Fibroblast of skin of scalp (primary cell): Measurements from ENCODE around the gene SUMO1. TPM values are rescaled to one million over a fixed set of nuclear protein-coding genes. Genes with fewer than 3 reads are reported as not detected.
"Not testable (repeated sequence)": the region's sequence is repeated elsewhere in the genome, so short reads cannot be mapped to it uniquely, and the experiment has no call there.

Experiments
- DNase-seq: peaks from one replicate; pipeline ENCODE4 v3.0.0-alpha.2; 2013
- polyA plus RNA-seq, 2 experiments: library from polyadenylated mRNA; unstranded; fragments of 120-200 nt; gene quantifications; one replicate each; pipeline ENCODE4 v1.2.1, GENCODE V29; 2013; ENCODE audit not compliant: insufficient read length in 2 of 2

Gene SUMO1
- 148 TPM for polyA plus RNA-seq (2013, experiment 1 of 2; ENCODE audit: insufficient read length)
- polyA plus RNA-seq (2013, experiment 2 of 2; ENCODE audit: insufficient read length) = 148 TPM

DNA sequence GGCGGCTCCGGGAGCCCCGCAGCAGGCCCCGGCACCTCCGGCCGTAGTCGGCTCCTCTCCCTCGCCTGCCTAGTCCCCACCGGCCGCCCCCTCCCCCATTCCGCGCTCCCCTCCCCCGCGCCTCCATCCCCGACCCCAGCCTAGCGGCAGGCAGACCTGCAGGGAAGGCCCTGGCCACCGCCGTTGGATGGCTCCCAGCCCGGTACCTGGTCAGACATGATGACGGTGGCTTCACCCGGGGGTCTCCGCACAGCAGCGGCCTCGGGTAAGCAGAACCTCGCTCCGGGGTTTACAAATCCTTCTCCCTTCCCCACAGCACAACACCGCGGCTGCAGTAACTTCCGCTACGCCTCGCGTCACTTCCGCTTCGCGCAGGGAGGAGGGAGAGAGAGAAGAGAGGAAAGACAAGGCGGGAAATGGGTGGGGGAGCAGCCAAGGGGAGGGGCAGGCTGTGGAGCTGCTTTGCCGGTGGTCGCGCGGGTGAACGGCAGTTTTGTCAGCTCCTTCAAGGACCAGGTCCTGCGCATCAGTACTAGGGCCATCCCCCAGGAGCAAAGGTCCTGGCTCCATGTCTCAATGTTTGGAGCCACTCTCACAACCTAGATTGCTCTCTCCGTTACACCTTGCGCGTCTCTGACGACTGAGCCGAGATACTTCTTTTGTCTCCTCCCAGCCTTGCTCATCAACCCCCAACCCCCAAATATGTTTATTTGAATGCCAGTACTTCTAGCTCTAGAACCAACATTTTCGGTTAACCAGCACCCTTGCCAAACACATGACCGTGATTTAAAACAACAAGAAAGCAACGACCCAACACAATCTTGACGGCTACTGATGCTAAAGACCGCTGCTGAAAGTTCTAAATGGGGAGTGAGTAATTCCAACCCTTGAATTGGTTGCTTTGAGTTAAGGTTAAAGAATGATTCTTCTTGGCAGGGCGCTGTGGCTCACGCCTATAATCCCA, at the start of gene SUMO1:
Gene SUMO1 (minus strand): TSS at position 364 of the 964 bp plus-strand sequence. CDS start 146 bp downstream, at position 218.
- peak; percentile 92 for DNase-seq

DNA sequence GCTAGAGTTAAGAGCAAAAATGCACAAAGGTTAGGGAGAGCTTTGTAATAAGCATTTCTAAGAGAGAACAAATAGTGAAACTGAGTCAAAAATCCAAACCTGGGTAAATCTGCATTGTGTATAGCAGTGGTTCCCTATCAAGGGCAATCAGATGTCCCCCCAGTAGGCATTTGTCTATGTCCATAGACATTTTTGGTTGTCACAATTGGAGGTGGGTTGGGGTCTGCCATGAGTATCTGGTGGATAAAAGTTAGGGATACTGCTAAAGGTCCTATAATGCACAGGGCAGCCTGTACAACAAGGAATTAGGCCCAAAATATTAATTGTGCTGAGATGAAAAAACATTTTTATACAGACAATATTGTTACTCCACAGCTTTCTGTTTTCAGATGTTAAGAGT, 48.2 kb upstream of the SUMO1 start:
- no peak for DNase-seq

DNA sequence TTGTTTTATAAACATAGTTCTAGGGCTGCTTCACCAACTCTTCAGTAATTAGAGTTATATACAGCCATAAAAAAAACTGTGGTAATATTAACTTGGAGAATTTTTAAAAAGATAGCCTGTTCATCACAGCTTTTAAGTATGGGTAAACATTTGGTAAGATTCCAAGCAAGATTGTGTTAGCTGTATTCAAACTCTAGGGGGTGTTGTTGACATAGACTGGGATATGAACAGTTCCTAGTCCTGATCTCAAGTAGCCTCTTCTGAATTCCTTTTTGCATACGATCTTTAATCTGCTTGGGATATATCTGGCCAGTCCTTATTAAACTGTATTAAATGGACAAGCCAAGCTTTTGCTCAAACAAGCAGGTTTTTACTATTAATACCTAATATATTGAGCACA, 40.5 kb upstream of the SUMO1 start:
- peak; percentile 66 for DNase-seq

DNA sequence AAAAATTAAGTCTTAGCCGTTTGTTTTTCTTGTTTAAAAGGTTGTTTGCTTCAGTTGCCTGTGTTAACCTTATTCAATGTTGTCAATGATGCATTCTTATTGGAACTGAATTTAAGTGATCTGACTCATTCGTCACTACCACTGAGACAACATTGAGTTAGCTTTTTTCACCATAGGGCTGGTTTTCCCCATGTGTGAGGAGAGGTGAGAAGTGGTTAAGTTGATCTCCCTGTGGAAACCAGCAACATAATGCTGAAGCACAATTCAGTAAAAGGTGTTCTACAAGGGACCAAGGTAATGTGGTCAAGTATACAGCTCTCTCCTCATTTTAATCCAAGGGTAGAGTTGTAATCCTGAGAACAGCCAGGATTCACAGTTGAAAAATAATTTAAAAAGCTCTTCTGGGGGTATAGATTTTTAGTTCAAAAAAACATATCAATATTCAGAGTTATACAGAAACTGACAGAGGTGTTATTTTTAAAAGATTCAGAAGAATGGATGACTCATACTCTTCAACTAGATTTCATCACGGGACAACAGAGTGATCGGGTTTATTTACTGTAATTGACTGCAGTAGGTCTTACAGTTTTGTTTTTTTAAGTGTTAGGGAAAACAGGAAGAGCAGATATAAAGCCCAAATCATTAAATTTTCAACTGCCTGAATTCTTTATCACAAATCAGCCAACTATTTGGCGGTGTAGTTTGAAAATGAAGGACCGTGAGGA, 39.8 kb upstream of the SUMO1 start:
- peak; percentile 47 for DNase-seq

DNA sequence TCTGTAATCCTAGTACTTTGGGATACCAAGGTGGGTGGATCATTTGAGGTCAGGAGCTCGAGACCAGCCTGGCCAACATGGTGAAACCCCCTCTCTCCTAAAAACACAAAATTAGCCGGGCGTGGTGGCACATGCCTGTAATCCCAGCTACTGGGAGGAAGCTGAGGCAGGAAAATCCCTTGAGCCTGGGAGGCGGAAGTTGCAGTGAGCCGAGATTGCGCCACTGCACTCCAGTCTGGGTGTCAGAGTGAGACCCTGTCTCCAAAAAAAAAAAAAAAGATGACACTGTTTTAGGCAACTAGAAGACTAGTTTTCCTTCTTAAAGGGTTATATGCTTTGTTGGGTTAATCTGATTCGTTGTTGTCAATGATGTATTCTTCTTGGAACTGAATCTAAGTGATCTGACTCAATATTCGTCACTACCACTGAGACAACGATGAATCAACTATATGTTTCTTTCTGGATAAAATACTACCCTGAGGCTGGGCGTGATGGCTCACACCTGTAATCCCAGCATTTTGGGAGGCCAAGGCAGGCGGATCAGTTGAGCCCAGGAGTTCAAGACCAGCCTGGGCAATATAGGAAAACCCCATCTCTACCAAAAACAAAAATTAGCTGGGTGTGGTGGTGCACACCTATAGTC, 37.8 kb upstream of the SUMO1 start:
- DNase-seq = peak; percentile 21

DNA sequence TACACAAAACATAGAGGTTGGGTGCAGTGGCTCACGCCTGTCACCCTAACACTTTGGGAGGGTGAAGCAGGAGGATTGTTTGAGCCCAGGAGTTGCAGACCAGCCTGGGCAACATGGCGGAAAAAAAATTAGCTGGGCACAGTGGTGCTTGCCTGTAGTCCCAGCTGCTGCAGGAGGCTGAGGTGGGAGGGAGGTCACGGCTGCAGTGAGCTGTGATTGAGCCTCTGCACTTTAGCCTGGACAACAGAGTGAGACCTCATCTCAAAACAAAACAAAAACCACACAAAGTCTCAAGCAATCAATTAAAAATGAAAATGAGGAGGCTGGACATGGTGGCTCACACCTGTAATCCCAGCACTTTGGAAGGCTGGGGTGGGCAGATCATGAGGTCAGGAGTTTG, 32.1 kb upstream of the SUMO1 start:
- DNase-seq = no peak

DNA sequence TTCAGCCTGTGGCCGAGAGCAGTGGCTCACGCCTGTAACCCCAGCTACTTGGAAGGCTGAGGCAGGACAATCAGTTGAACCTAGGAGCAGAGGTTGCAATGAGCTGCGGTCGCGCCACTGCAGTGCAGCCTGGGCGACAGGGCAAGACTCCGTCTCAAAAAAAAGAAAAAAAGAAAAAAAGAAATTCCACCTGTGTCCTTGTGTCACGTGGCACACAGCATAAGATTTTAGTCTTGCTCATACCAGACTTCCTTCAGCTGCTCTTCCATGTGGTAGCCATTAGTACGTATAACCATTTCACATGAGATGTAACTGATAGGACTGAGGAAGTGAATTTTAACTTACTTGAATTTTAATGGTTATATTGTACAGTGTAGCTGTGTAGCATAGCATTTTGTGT, 31.2 kb upstream of the SUMO1 start:
- no peak for DNase-seq

DNA sequence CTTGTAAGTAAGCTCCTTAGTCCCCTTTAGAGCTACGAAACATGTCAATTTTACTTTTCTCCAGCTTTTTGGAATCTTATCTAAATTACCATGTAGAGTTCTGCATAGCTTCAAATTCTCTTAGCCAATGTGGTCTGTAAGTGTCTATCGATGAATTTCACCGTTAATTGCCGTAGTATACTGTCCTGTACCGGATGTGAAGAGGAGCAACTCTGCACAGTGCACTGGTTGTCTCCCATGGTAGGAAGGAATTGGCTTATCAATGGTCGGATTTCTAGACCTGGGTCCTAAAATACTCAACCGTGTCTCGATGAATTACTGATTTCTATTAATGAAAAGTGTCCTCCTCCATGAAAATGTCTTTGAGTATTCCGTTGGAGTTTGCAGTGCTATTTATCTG, 29.1 kb upstream of the SUMO1 start:
- DNase-seq = no peak

DNA sequence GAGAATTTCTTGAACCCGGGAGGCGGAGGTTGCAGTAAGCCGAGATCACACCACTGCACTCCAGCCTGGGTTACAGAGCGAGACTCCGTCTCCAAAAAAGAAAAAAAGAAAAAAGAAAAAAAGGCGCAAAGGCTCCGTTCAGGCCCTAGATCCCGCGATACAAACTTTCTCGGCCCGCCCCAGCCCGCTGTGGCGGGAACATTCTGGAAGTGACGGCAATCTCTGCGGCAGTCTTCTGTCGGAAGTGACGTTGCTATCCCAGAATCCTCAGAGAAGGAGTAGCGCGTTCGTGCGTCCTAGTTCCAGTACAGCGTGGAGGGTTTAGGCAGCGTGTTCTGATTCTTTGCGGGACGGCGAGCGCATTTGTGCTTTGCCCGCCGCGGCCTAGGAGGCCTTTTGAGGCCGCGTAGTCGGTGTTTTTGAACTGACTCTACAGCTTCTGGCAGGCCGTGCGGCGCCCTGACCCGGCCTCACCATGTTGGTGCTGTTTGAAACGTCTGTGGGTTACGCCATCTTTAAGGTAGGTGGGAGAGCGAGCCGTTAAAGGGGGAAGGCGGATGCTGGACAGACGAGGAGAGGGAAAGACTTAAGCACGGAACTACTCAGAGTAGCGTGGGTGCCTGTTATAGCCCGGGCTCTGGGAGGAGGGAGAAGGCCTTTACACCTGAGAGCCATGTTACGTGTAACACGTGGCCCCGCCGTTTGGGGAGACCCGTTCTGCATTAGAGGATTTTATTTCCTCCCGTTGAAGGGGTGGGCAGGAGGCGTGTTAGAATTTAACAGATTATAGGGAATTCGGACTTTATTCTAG, 27.3 kb upstream of the SUMO1 start, which contains the start of gene NOP58:
Gene NOP58 (plus strand): TSS at position 297 of the 811 bp plus-strand sequence. CDS start 179 bp downstream, at position 476.
- peak; percentile 97 for DNase-seq

DNA sequence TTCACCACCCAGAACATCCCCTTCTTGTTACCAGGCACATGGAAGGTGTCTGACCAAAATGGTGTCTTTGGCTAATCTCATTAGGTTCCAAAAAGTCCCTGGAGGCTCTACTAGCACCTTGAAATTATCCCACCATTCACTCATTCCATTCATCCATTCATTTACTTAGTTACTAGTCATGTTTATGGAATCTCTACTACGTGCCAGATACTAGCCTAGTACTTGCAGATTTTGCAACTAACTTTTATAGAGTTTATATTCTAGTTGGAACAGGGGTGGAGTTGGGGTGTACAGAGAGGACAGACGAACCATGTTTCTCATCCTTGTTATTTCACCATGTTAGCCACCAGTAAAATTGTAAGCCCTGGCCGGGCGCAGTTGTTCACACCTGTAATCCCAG, 23.1 kb upstream of the SUMO1 start:
- DNase-seq = no peak

DNA sequence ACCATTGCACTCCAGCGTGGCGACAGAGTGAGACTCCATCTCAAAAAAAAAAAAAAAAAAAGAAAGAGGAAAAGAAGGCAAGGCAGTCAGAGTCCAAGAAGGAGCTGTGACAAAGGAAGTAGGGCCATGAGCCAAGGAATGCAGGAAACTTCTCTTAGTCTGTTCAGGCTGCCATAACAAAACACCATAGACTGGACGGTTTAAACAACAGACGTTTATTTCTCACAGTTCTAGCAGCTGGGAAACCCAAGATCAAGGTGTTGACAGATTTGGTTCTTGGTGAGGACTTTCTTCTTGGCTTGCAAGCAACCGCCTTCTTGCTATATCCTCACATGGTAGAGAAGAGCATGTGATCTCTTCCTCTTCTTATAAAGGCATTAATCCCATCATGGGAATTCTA, 13.1 kb upstream of the SUMO1 start:
- DNase-seq = peak; percentile 6

DNA sequence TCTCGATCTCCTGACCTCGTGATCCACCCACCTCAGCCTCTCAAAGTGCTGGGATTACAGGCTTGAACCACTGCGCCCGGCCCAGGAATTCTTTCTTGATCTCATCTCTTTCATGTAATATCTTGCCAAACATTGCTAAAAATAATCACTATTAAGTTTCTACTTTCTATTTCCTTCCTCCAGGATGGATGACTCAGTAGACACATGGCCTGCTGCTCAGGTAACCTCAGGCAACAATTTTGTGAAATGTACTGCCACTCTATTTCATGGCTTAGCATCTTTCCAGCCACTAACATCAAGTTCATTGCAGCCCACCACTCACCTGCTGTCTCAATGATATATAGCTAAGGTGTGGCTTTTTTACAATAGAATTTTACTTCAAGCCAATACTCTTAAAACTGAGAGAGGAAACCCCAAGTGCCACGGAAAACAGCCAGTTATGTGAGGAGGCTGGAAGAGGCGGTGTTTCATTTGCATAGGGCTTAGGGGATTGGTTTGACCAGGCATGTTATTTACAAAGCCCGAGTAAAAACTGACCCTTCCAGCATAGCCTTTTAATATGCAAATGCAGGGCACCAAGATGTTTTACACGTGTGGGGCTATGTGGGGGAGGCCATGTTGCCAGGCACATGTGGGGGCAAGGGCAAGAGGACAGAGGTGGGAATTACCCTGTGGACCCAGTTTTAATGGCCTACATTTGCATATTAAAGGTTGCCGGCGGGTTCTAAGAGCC, 11.3 kb upstream of the SUMO1 start:
- DNase-seq = no peak

DNA sequence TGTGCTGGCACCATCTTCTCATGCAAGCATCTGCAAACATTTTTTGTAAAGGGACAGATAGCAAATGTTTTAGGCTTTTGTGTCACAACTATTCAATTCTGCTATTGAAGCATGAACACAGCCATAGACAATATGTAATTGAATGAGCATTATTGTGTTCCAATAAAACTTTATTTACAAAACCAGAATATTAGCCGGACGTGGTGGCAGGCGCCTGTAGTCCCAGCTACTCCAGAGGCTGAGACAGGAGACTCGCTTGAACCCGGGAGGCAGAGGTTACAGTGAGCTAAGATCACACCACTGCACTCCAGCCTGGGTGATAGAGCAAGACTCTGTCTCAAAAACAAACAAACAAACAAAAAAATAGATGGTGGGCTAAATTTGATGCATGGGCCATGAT, 9.3 kb upstream of the SUMO1 start:
- DNase-seq = not testable (repeated sequence)

DNA sequence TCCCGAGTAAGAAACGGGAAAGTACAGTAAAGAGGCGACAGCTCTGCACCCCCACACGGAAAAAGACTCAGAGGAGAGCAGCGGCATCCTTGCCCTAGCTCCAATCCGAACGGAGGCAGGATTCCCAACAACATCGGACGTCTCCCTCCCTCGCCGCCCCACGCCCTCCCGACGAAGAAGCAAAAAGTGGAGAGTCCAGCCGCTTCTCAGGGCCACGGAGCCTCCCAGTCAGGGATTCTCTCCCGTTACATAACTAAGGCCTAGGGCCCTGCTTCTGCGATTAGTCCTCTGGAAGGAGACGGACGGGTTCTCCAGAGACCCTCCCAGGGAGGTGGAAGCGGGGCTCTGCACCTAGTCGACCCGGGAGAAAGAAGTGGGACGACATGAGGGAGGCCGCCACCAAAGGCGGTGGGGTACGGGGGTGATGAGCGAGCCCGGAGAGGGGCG, 587 bp downstream of the SUMO1 start:
- DNase-seq = peak; percentile 36

DNA sequence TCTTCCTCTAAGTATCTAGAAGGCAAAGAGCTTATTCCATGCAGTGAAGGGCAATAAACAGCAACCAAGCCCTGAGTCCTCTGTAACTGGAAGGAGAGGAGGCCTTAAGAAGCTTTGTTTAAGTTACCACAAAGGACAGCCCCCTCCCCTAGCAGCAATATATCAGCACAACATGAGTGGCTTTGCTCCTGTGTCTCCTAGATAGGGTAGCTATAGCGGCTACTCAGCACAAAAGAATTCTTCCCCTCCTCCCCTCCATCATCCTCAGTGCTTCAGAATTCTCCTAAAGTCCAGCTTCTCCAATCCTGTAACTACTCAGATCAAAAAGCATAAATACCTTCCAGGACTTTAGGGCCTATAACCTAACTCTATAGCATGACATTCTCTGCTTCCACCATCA, 16.5 kb downstream of the SUMO1 start:
- peak; percentile 36 for DNase-seq

DNA sequence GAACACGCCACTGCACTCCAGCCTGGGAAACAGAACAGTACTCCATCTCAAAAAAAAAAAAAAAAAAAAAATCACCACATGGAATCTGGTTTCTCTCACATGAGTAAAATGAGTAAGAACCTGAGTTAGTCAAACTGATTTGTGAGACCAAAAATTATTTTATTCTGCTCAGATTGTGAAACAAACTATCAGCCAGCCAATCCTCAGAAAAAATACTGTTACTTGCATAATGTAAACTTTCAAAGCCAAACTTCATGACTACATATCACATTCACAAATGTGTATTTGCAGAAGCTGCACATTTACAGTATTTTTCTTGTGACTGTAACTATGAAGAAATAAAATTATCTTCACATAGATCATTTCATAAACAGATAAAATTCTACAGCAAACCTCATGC, 23.2 kb downstream of the SUMO1 start:
- DNase-seq = no peak

DNA sequence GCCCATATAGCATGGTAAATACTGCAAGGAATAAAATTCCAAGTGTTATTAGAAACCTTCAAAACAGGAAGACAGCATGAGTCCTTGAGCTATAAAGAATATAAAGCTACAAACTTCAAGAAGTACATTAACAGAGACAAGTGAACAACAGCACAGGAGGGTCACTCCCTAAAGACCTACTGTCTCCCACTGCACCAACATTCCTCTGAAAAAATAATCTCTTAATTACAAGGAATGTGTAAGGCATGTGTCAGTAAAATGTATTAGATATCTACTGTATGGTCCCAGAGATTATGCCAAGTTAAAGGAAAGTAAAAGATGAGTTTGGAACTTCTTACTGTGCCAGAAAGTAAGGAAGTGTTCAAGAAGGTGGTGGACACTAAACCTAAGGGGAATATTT, 29.9 kb downstream of the SUMO1 start:
- DNase-seq = no peak

DNA sequence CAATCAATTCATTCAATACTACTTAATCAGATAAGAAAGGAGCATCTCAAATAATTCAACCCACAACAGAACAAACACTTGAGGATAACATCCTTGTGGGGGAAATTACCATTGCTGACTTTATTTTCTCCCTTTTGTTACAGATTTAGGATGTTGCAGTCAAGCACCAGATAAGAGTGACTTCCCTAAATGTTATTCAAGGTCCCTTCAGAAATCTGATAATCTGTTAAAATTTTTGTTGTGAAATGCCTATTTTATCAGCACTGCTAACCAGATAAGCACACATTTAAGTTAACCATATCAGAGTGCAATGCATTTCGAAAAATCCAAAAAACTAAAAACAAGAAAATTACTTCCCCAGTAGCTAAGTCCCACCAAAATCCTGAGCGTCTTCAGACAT, 33.5 kb downstream of the SUMO1 start:
- no peak for DNase-seq

DNA sequence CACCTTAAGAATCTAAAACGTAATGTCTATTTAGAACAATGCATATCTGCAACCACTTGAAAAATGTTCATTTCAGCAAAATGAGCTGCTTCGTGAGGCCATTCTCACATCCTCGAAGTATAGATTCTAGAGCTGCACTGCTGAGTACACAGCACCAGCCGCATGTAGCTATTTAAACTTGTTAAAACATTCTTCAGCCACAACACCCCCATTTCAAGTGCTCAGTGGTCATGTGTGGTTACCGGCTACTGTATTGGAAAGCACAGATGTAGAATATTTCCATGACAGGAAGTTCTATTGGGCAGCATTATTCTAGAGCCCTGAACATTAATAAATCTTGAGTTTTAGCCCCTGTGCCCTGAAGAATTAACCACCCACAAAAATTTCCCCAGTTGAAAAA, 35.0 kb downstream of the SUMO1 start:
- DNase-seq = no peak

DNA sequence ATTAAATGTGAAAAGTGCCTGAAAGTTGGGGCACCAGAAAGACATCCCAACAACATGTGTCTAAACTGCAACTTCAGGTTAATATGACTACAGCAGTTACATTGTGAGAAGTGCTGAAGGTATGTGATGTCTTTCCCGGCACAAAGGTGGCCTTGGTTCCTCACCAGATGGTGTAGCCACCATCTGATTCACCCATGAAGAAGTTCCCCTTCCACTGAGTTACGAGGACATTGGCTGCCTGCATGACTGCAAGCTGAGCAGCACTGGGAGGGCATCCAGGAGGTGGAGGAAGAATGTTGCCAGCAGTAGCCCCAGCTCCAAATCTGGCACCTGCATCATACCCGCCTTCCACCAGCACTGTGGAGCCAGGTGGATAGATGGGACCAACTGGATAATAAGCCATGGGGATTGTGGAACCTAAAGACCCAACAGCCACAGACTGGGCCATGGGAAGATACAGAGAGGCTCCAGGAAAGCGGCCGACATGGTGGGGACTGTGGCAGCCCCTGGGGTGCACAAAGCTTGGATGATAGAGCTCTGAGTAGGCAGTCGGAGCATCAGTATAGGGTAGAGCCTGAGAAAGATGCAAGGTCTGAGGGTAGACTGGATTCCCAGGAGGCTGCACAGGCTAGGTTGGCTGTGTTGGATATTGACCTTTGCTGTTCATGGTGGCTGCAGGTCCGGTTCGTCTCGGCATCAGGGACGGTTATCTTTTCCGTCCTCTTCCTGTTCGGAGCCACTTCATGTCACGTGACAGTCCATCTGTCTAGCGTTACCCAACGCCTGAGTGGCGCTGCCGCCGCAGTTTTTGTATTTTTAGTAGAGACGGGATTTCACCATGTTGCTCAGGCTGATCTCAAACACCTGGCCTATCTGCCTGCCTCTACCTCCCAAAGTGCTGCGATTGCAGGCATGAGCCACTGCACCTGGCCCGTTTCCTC, 36.9 kb downstream of the SUMO1 start:
- no peak for DNase-seq
